K562 (cell line): Measurements from ENCODE around the gene KCNH2. TPM values are rescaled to one million over a fixed set of nuclear protein-coding genes. Genes with fewer than 3 reads are reported as not detected.
A peak's percentile ranks its signal among the peaks of the same experiment; 100 is the strongest.

ENCODE experiments used
- ATAC-seq: fragments of 200-7000 bp; cut with Tn5 transposase; 3 replicates; pipeline ENCODE4 v1.9.1; 2020; ENCODE audit warnings: moderate library complexity
- BruUV-seq: library from RNA; stranded (reverse); fragments of 400-500 nt; replicated peaks from 2 replicates; lab custom pipeline; 2021; lab: Mats Ljungman, UMichigan
- CTCF ChIA-PET: fragments of 300-600 bp; formaldehyde crosslinking; extraction: SDS; loops from one replicate; lab custom pipeline; 2021; ENCODE audit warnings: low intra/inter-chr PET ratio; lab: Yijun Ruan, JAX
- POLR2A ChIA-PET: fragments of 300-600, 350-650 bp; sonication (Branson Sonifier 250); formaldehyde crosslinking; extraction: SDS; loops from one replicate; lab custom pipeline; 2021; ENCODE audit warnings: antibody characterized with exemption, inconsistent platforms; lab: Yijun Ruan, JAX
- DNase-seq, 4 experiments: peaks; one replicate each; pipeline versions ENCODE4 v3.0.0 to v3.0.0-alpha.2; 2011 to 2018; ENCODE audit warnings: low spot score in 3 of 4, mixed read lengths in 3 of 4; ENCODE audit errors: extremely low read depth in 1 of 4
- FAIRE-seq: peaks from 2 replicates; lab custom pipeline; 2011; peaks lifted over from hg19 to GRCh38; lab: Jason Lieb, UNC
- H2AFZ ChIP-seq: 2 replicates; pipeline ENCODE4 v1.6.0; 2011; ENCODE audit warnings: low read depth, low read length, control low read depth, inconsistent platforms
- H3K27ac ChIP-seq: fragments of 200-600 bp; 3 replicates; pipeline ENCODE4 v1.8.0; 2011; ENCODE audit warnings: low read depth, mild to moderate bottlenecking, control low read depth, inconsistent platforms, low read length, moderate library complexity, mixed read lengths; ENCODE audit errors: extremely low read depth
- H3K27me3 ChIP-seq, 2 experiments: fragments of 300-600 bp in 1 of 2; 2 replicates in 1 of 2; 3 replicates in 1 of 2; pipeline versions ENCODE4 v1.6.0 to v1.8.0; 2011; ENCODE audit warnings: inconsistent platforms in 2 of 2, low read length in 2 of 2, mild to moderate bottlenecking in 1 of 2, mixed read lengths in 1 of 2, moderate library complexity in 1 of 2; ENCODE audit not compliant: control insufficient read depth in 2 of 2, insufficient read depth in 2 of 2
- H3K36me3 ChIP-seq: fragments of 300-600 bp; 3 replicates; pipeline ENCODE4 v1.8.0; 2011; ENCODE audit warnings: mild to moderate bottlenecking, low read length, inconsistent platforms; ENCODE audit not compliant: control insufficient read depth, insufficient read depth
- H3K4me1 ChIP-seq, 2 experiments: fragments of 200-600 bp in 1 of 2; replicated peaks in 1 of 2; 2 replicates in 1 of 2; 3 replicates in 1 of 2; pipeline versions ENCODE4 v1.5.1 to v1.8.0; 2011; ENCODE audit warnings: inconsistent platforms in 2 of 2, low read length in 2 of 2, mild to moderate bottlenecking in 1 of 2, mixed read lengths in 1 of 2, moderate library complexity in 1 of 2; ENCODE audit not compliant: control insufficient read depth in 2 of 2, insufficient read depth in 2 of 2
- H3K4me2 ChIP-seq: 2 replicates; pipeline ENCODE4 v1.6.1; 2011; ENCODE audit warnings: low read length, control low read depth, inconsistent platforms, mixed read lengths; ENCODE audit not compliant: insufficient read depth
- H3K4me3 ChIP-seq: fragments of 200-600 bp; sonication (generic), shearing (Covaris generic); 2 replicates; pipeline ENCODE4 v1.5.1; 2016; ENCODE audit warnings: control low read depth, inconsistent platforms
- H3K79me2 ChIP-seq: fragments of 200-600 bp; 3 replicates; pipeline ENCODE4 v1.8.0; 2011; ENCODE audit warnings: low read length, inconsistent platforms; ENCODE audit not compliant: control insufficient read depth, insufficient read depth
- H3K9ac ChIP-seq, 2 experiments: 2 replicates each; pipeline versions ENCODE4 v1.6.0 to v1.6.1; 2011; ENCODE audit warnings: low read depth in 2 of 2, low read length in 2 of 2, control low read depth in 1 of 2, inconsistent platforms in 1 of 2, mild to moderate bottlenecking in 1 of 2, mixed read lengths in 1 of 2; ENCODE audit not compliant: insufficient read depth in 1 of 2
- H3K9me1 ChIP-seq: one replicate; pipeline ENCODE4 v1.6.0; 2011; ENCODE audit warnings: inconsistent platforms, mild to moderate bottlenecking, low read length, moderate library complexity; ENCODE audit not compliant: control insufficient read depth, insufficient read depth
- H3K9me3 ChIP-seq: replicated peaks from 2 replicates; pipeline ENCODE4 v1.5.1; 2011; ENCODE audit warnings: low read depth, low read length, inconsistent platforms; ENCODE audit not compliant: control insufficient read depth, insufficient read depth
- H4K20me1 ChIP-seq: replicated peaks from 2 replicates; pipeline ENCODE4 v1.6.1; 2011; ENCODE audit warnings: low read length, inconsistent platforms, mixed read lengths; ENCODE audit not compliant: control insufficient read depth, insufficient read depth
- ATF6 ChIP-seq: sonication (generic); formaldehyde crosslinking; IDR thresholded peaks from 2 replicates; pipeline ENCODE4 v1.4.0; 2020; ENCODE audit warnings: mild to moderate bottlenecking, missing genetic modification reagents
- CEBPG ChIP-seq, 3 experiments: fragments of 200-800 bp in 1 of 3; sonication (Bioruptor generic) in 1 of 3; sonication (generic) in 1 of 3; formaldehyde crosslinking in 1 of 3; IDR thresholded peaks in 2 of 3; conservative IDR thresholded peaks in 1 of 3; 2 replicates each; pipeline versions ENCODE4 v1.6.1 to v1.8.0; 2016 to 2022; ENCODE audit warnings: missing compliant biosample characterization in 2 of 3, missing genetic modification characterization in 2 of 3, mild to moderate bottlenecking in 1 of 3, missing genetic modification reagents in 1 of 3
- CHD1 ChIP-seq: fragments of 200-600 bp; sonication (generic); IDR thresholded peaks from one replicate; pipeline ENCODE4 v1.6.1; 2012; ENCODE audit warnings: mild to moderate bottlenecking, moderate library complexity, low read length, inconsistent platforms
- CREB1 ChIP-seq, 2 experiments: sonication (generic) in 1 of 2; formaldehyde crosslinking in 1 of 2; IDR thresholded peaks; 2 replicates each; pipeline versions ENCODE4 v1.6.1 to v1.8.0; 2012 to 2022; ENCODE audit warnings: inconsistent platforms in 1 of 2, mild to moderate bottlenecking in 1 of 2, missing genetic modification reagents in 1 of 2, moderate library complexity in 1 of 2
- CREB3 ChIP-seq: fragments of 450-650 bp; conservative IDR thresholded peaks from 2 replicates; pipeline ENCODE4 v1.6.1; 2016; ENCODE audit warnings: missing genetic modification characterization, low read depth, mild to moderate bottlenecking, missing compliant biosample characterization, moderate library complexity
- DMBX1 ChIP-seq: fragments of 250-450 bp; sonication (Bioruptor Pico); IDR thresholded peaks from 2 replicates; pipeline ENCODE4 v1.8.0; 2022; ENCODE audit warnings: inconsistent platforms, mild to moderate bottlenecking, moderate library complexity, borderline replicate concordance
- EHMT2 ChIP-seq: fragments of 450-650 bp; IDR thresholded peaks from 2 replicates; pipeline ENCODE4 v1.6.1; 2018; ENCODE audit warnings: antibody characterized with exemption
- GMEB1 ChIP-seq: fragments of 250-450 bp; sonication (Bioruptor Pico); IDR thresholded peaks from 2 replicates; pipeline ENCODE4 v1.4.0; 2020; ENCODE audit warnings: mild to moderate bottlenecking
- KLF13 ChIP-seq: fragments of 450-650 bp; IDR thresholded peaks from 2 replicates; pipeline ENCODE4 v1.6.1; 2016; ENCODE audit warnings: missing genetic modification characterization, low read depth, mild to moderate bottlenecking, missing compliant biosample characterization, moderate library complexity, borderline replicate concordance
- MIER1 ChIP-seq: fragments of 450-650 bp; IDR thresholded peaks from 2 replicates; pipeline ENCODE4 v1.6.1; 2016; ENCODE audit warnings: antibody characterized with exemption, mild to moderate bottlenecking, low read depth
- XRCC4 ChIP-seq: IDR thresholded peaks from one replicate; pipeline ENCODE4 v1.6.1; 2011; ENCODE audit not compliant: insufficient read depth, insufficient read length; ENCODE audit errors: extremely low read depth
- ZBTB17 ChIP-seq: fragments of 450-650 bp; formaldehyde crosslinking; IDR thresholded peaks from 2 replicates; pipeline ENCODE4 v1.4.0; 2020; ENCODE audit warnings: mild to moderate bottlenecking
- ZNF232 ChIP-seq: sonication (generic); formaldehyde crosslinking; IDR thresholded peaks from 2 replicates; pipeline ENCODE4 v1.8.0; 2022; ENCODE audit warnings: mild to moderate bottlenecking, missing genetic modification reagents
- ZNF263 ChIP-seq: sonication (generic); formaldehyde crosslinking; IDR thresholded peaks from 2 replicates; pipeline ENCODE4 v1.8.0; 2022; ENCODE audit warnings: mild to moderate bottlenecking, missing genetic modification reagents, borderline replicate concordance
- WGBS: fragments of 100-300 bp; shearing (Covaris generic); methylation state at CpG from one replicate; pipeline ENCODE4 v1.1.6; 2016; ENCODE audit warnings: low coverage, mixed read lengths; ENCODE audit not compliant: insufficient coverage; ENCODE audit errors: missing lambda C conversion rate; 5-methylcytosine and 5-hydroxymethylcytosine counted together
- in situ Hi-C: fragments of 300-500 bp; cut with MboI; formaldehyde crosslinking; loops from 4 replicates; pipeline ENCODE4 v1.15.0; 2018; ENCODE audit warnings: inconsistent platforms, mixed read lengths
- intact Hi-C: fragments of 100-400 bp; cut with micrococcal nuclease; formaldehyde crosslinking; loops from 2 replicates; pipeline ENCODE4 v1.14.2; 2022
- polyA plus RNA-seq, 8 experiments: library from polyadenylated mRNA; depleted of rRNA in 4 of 8; stranded (reverse) in 5 of 8; unstranded in 3 of 8; fragments of >200 nt; fragmentation: Nextera tagmentation in 2 of 8; fragmentation: Illumina TruSeq in 1 of 8; extraction: Ambion mirVana in 2 of 8; extraction: Trizol in 1 of 8; gene quantifications; 2 replicates each; pipeline versions ENCODE4 v1.2.1 to v1.2.3, GENCODE V29; 2011 to 2014; ENCODE audit warnings: inconsistent platforms in 1 of 8, missing spikeins in 1 of 8
- total RNA-seq, 7 experiments: library from RNA; depleted of rRNA in 6 of 7; stranded (reverse); fragments of >200 nt in 6 of 7; fragmentation: Illumina TruSeq in 2 of 7; extraction: Trizol in 2 of 7; gene quantifications; 2 replicates each; pipeline versions ENCODE4 v1.2.1 to v1.2.3, GENCODE V29; 2011 to 2021; ENCODE audit warnings: low replicate concordance in 1 of 7

Gene KCNH2
- total and polyA plus RNA-seq, 9 of the 15 experiments (the other 6 are each of a cell fraction or from before 2014, with no cell fraction given) = 18.1 to 368 (median 218) TPM

GRCh38 chr7:150983893-150984368 lies 5.8 kb upstream of the KCNH2 start:
- ChIA-PET CTCF (interaction anchor here (1.0 to 1.9 kb wide), 3 partner anchors 17 to 85 kb away, joined by 3 to 7 read pairs (median 6); no protein-coding TSS in a partner anchor), POLR2A (interaction anchor here (0.8 to 1.7 kb wide), 13 partner anchors 9 to 126 kb away, joined by 3 to 8 read pairs (median 4); partner anchors contain the start of gene FASTK)
- no peak overlapping the region for H3K4me3 ChIP-seq
- no peaks in the 10 kb centered on the region for H3K9me3 ChIP-seq
- H3K9me1 ChIP-seq = peaks cover 3% of the 10 kb centered on the region
- no peak overlapping the region for H3K4me2 ChIP-seq
- peaks cover 22 to 41% of the 10 kb centered on the region in 2 experiments for H3K4me1 ChIP-seq
- BruUV-seq = no TSS peak
- no peaks in the 10 kb centered on the region for H3K79me2 ChIP-seq
- H3K9ac ChIP-seq = no peak overlapping the region
- intact Hi-C loops = no loop called here
- FAIRE-seq = peak; percentile 82
- in situ Hi-C loops = no loop called here
- DNase-seq = peak; percentile 72 to 86 (median 82)
- peaks cover 23 to 29% of the 10 kb centered on the region in 2 experiments for H3K27me3 ChIP-seq
- H2AFZ ChIP-seq = no peak overlapping the region
- ATAC-seq = peak; percentile 19; the same call in 1 of the 3 replicates
- WGBS = 2% methylated on average over 2 of the region's 2 CpGs
- H4K20me1 ChIP-seq = peaks cover 9% of the 10 kb centered on the region; the same call in 1 of the 2 replicates
- no peaks in the 10 kb centered on the region for H3K36me3 ChIP-seq
- H3K27ac ChIP-seq = no peak overlapping the region
- TF ChIP-seq KLF13 (tag) = no peak
- no peak; the same call in 1 of the 2 replicates for TF ChIP-seq GMEB1 (CRISPR knock-in tag)
- peak; percentile 66 for TF ChIP-seq CREB3 (tag)
- TF ChIP-seq XRCC4 = no peak
- TF ChIP-seq ZNF232 (CRISPR knock-in tag) = peak; percentile 89
- no peak for TF ChIP-seq ZBTB17 (CRISPR knock-in tag)
- no peak for TF ChIP-seq CREB1 (IDR thresholded peaks at IDR 0.05)
- TF ChIP-seq CREB1 (CRISPR knock-in tag; IDR thresholded peaks at IDR 0.05) = no peak
- peak; percentile 100 for TF ChIP-seq EHMT2
- peak; percentile 31 for TF ChIP-seq ZNF263 (CRISPR knock-in tag)
- peak; percentile 29; the same call in 1 of the 2 replicates for TF ChIP-seq CEBPG (CRISPR knock-in tag; IDR thresholded peaks at IDR 0.05)
- no peak for TF ChIP-seq CEBPG (tag; conservative IDR thresholded peaks at IDR 0.05 in 1 of 2, IDR thresholded peaks at IDR 0.05 in 1 of 2)
- peak; percentile 99 for TF ChIP-seq MIER1
- TF ChIP-seq DMBX1 = peak; percentile 86; the same call in 1 of the 2 replicates
- TF ChIP-seq CHD1 = no peak
- TF ChIP-seq ATF6 (CRISPR knock-in tag) = peak; percentile 89
